Effector CD8-positive, alpha-beta T cell (primary cell): ENCODE data around the gene CALML5.

Experiments
- DNase-seq: peaks from one replicate; lab custom pipeline; 2025; lab: John Stamatoyannopoulos, UW

Gene CALML5

DNA sequence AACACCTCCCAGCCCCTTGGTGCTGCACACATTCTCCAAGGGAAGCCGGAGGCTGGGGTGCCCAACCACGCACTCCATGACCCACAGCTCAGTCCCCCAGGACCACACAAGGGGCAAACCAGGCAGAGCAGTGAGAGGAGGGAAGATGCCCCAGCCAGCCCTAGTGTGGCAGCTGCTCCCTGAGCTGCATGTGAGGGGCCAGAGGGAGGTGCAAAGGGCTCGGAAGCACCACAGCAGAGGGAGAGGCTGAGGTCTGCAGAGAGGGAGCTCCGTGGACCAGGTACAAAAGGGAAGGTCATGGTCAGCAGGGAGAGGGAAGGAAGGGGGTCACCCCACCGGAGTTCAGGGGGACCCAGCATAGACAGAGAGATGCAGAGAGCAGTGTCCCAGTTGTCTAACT is 1.5 kb upstream of the CALML5 start:
- no peak for DNase-seq

DNA sequence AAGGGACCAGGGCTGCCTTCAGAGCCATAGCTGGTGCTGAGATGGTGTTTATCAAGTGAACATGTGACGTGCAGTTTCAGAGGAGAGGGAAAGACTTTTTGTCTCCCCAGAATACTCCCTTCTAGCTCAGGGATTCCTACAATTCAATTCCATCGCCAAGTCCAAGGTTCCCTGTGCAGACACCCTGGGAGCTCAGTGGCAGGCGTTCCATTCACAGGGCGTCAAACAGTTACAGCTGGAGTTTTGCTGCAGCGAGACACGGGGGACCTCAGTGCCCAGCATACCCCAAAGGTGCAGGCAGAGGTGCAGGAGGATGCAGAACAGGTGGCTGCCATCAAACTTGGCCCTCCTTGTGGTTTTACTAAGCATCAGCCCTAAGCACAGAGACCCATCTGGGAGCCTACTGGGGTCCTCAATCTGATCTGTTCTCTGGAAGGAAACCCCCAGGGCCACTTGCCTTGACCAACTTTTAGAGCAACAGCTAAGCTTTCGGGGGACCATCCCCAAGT is 846 bp upstream of the CALML5 start:
- DNase-seq, result no peak

DNA sequence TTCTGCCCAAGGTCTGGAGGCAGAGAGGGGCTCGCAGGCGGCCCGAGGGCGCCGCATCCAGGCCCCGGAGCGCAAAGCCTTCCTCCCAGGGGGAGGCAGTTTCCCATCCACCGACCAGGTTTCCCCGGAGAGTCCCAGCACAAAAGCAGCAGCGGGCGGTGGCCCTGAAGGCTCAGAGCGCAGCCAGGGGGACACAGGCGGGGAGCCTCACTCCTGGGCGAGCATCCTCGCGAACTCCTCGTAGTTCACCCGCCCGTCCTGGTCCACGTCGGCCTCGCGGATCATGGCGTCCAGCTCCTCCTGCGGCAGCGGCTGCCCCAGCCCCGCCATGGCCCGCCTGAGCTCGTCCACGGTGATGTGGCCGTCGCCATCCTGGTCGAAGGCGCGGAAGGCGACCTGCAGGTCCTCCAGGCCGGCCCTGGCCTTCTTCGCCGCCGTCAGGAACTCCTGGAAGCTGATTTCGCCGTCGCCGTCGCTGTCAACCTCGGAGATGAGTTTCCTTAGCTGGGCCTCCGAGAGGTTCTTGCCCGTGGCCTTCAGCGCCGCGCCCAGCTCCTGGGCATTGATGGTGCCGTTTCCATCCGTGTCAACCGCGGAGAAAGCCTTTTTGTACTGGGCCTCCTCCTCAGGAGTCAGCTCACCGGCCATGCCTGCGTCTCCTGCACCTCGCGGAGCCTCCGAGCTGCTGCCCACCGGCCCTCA is 428 bp downstream of the CALML5 start:
- no peak for DNase-seq

DNA sequence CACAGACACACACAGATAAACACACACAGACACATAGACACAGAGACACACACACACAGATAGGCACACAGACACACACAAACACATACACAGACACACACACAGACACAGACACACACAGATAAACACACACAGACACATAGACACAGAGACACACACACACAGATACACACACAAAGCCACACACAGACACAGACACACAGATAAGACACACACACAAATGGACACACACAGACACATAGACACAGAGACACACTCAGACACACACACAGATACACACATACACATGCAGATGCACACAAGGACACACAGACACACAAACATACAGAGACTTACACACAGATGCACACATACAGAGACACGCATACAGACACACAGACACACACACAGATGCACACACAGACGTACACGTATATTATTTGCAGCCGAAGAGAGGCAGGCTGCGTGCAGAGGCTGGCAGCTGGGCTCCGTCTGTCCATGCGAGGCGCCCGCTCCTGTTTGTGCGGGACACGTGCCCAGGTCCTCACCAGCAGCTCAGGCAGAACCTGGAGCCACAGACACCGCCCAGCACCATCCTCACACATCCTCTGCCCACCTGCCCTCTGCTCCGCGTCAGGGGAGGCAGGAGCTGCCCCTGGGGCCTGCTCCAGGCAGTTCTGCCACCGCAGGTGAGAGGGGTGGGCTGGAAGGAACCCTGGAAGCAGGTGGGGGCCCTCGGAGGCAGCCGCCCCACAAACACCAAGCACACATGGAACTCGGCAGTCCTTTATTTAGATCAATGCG is 1.2 kb downstream of the CALML5 start:
- no peak for DNase-seq

DNA sequence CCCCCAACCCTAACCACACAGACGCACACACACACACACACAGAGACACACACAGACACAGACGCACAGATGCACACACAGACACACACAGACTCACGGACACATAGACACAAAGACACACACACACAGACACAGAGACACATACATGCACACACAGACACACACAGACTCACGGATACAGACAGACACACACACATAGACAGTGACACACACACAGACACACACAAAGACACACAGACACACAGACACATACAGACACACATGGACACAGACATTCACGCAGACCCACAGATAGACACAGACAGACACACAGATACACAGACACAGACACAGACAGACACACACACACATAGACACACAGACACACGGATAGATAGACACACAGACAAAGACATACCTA is 2.1 kb downstream of the CALML5 start:
- DNase-seq, result no peak

DNA sequence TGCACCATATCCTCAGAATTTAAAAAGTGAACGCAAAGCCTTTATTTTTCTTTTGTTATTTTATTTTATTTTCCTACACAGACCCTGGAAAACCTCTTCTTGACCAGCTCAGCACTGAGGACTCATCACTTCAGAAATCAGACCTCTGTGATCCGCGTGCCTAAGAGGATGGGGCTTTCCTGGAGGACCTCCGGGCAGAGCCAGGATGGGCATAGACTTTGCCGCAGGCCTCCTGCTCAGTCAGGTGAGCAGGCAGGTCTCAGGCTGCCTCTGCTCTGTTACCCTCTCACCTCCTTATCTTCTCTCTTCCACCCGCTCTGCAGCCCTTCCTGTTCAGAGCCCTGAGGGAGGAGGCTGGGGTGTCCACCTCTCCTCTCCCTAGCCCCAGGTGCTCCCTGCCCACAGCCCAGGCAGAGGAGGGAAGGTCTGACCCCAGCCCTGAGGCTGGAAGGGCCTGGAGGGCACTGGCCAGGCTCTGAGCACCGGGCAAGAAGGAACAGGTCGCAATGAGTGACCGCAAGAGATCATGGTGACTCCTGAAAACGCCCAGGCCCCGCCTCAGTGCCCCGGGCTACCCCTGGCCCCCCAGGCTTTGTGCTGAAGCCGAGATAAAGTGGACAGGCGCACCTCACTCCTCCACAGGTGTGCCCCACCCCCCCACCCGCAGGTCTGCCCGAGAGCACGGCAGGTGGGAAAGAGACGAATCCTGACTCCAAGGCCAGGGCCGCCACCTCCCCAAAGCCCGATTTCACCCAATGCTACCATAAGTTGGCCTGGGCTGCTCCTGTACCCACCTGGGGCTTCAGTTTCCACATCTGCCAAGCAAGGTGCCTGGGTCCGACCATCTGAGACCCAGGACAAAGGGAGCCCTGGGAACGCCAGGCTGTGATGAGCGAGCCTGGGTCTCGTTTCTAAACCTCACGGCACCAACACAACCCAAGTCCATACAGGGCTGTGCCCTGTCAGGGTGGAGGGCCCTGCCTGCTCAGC is 2.8 kb downstream of the CALML5 start:
- no peak for DNase-seq

DNA sequence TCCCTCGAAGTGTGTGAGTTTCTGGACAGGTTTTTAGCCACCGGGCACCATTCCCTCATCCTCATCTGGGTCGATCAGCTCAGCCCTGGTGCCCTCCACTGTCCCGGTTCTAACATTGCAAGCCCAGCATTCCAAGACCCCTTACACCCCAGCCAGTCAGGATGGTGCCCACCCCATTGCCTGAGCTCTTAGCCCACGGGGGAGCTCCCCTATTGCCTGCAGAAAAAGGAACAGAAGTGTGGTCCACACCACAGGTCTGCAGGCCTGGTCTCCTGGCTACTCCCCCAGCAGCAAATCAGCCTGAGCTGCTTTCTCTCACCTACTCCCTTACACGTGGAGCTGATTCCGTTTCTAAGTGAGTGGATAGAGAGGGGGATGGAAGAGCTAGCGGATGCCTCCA is 4.8 kb downstream of the CALML5 start:
- DNase-seq, result no peak

DNA sequence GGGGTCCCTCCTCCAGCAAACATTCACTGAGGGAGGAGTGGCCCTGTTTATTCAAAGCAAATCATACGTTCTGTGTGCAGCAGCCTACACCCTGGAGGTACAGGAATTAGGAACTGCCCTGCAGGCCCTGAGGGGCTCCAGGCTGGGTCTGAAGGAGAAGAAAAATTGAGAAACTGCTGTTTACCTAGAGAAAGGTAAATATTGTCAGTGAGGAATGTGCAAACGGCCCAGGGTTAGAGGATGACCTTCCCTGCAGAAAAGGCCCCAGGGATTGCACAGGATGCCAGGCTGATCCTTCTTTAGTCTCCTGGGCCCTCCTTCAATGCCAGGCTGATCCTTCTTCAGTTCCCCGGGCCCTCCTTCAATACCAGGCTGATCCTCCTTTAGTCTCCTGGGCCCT is 5.7 kb downstream of the CALML5 start:
- no peak for DNase-seq

DNA sequence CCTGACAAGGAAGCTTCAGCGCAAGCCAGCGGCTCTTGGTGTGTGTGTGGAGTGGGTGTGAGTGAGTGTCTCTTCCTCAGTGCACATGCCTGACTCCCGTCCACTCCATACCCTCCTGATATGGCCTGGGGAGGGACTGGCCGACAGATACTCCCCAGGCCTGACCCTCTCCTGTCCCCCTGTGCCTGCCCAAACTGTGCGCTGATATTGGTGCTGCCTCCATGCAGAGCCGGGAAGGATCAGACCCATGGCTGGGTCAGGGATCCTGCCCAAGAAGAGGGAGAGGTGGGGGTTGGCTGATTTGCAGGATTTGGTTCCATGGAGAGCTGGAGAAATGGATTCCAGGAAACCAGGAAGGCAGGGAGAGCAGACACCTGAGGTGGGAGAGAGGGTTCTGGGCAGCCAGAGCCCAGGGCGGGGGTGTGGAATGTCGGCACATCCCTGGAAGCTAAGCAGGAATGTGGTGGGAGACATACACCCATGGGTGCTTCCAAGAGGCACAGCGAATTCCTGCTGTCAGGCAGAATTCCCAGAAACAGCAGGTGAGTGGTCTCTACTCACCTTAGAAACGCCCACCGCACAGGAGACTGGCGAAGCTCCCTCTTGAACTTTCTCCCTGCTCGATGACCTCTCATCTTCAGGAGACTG is 6.3 kb downstream of the CALML5 start:
- no peak for DNase-seq

DNA sequence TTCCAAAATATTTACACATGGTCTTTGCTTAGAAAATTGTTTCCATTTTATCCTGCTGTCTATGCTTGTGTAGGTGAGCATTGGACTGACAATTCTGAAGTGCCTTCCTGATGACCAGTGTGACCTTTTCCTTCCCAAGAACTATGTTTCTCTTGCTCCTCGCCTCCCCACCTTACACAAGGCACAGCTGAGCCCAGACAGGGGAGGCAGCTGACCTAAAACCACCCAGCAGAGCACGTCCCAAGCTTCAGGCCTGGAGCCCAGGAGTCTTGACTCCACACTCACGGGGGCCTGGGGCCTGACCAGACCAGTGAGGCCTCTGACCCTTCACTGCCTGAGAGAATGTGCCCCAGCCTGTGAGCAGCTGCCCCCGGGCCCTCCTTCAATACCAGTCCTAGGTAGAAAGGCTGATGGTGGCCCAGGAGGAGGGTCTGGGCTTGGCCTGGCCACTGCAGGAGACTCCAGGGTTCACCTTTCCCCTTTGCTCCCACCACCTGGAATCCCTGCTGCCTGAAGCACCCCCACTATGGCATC is 7.0 kb downstream of the CALML5 start:
- no peak for DNase-seq

DNA sequence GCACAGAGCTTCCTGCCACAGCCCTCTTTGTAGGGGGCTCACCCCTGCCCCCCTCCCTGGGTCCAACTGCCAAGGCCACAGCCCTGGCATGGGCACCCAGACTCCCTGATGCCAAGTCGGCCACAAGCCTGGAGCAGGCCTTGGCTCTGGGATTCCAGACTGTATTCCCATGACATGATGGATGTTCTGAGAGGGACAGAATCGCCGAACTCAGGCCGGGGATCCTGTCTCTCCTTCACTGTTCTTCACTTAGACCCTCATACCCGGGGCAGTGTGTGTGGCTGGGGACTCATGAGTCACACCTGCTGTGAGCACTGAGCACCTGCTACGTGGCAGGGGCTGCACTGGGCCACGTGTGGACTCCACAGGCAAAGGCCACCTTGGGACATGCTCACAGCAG is 7.9 kb downstream of the CALML5 start:
- no peak for DNase-seq

DNA sequence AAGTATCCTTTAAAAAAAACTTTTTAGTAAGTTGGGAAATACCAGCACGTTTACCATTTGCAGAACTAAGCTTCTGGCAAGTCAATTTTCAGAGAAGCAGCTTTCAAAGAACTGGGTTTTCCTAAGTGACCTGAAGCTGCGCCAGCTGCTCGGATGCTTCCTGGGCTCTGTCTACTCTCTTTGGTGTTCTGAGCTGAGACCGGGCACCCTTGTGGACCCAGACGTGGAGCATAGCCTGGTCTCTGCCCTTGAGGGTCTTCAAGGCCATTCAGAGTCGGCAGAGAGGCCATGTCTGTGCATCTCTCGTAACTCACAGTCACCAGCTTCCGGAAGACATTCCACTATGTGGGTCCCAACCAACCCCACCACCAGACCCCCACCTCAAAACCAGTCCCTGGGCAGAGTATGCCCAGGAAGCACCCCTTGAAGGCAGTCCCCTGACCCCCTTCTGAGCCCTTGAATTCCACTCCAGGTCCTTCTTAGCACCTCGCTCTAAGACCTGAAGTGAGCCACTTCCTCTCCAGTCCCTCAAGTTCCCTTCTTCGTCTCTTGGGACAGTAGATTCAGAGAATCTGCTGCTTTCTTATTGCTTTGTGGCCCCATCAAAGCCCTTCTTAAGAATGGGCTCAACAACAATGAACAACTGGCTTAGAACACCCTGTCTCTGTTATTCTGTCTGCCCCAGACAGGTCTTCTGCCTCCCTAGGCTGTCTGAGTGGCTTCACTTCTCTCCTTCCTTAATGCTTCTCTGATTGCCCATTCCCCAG is 8.5 kb downstream of the CALML5 start:
- no peak for DNase-seq

DNA sequence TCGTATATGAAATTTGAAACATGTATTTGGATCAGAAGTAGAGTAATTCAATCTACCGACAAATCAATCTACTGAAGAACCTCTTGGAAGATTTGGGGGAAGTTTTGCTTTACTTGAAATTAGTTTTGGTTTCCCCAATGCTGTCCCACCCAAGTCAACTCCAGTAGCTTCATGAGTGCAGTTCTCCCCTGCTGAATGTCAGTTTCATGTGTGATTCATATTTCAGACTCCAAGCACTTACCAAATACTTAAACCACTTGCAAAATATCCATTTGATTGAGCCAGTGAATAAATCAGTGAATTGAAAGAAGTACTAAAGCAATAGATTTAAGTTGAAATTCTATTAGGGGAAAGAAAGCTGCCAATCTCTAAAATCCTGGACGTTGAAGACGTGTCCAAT is 9.3 kb downstream of the CALML5 start:
- no peak for DNase-seq

DNA sequence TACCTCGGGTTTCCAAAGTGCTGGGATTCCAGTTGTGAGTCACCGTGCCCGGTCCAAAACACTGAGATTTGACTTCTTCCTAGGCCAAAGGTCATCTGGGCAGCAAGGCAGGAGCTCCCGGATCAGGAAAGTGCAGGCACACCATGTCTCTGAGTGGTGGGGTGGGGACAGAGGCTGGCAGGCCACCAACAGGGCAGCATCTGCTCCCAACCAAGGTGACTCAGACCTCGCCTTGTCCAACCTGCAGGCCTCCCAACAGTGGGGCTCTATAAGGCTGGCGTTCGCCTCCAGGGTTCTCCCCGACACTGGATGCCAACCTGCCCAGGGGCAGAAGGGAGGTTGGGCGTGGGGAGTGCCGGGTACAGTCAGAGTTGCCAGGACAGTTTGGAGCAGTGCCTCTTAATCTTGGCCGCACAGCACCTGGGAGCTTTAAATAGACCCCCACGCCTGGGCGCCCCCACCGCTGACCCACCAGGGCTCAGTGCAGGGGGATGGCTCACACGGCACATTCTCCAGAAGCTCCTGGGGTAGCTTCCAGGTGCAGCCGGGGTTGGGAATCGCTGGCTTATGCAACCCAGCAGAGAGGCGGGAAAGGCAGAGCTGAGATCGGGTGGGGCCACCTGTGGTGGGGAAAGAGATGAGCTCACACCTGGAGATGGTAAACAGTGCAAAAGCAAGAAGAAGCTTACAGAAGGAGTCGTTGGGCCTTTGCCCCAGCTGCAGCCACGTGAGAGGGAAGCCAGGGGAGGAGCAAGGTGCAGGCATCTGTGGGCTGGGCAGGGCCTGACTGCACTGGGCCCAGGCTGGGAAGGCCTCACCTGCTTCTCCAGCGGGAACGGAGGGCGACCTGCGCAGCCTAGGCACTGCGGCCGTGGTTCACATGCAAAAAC is 10.9 kb downstream of the CALML5 start:
- DNase-seq, result no peak

DNA sequence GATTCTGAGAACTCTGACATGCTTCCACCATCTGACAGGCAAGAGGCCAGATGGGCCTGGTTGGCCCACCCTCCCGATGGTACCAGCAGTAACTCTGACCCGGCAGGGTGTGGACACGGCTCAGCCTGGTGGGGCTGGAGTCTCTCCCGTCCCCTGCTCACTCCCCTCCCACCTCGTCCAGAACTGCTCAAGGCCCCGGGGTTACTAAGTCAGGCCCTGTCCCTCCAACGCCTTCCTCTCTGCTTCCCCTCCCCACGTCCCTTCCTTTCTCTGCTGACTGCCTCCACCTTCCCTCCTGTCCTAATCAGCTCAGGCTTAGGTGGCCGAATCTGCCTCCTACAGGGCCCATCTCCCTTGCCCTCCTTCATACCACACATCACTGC is 12.5 kb downstream of the CALML5 start:
- no peak for DNase-seq

DNA sequence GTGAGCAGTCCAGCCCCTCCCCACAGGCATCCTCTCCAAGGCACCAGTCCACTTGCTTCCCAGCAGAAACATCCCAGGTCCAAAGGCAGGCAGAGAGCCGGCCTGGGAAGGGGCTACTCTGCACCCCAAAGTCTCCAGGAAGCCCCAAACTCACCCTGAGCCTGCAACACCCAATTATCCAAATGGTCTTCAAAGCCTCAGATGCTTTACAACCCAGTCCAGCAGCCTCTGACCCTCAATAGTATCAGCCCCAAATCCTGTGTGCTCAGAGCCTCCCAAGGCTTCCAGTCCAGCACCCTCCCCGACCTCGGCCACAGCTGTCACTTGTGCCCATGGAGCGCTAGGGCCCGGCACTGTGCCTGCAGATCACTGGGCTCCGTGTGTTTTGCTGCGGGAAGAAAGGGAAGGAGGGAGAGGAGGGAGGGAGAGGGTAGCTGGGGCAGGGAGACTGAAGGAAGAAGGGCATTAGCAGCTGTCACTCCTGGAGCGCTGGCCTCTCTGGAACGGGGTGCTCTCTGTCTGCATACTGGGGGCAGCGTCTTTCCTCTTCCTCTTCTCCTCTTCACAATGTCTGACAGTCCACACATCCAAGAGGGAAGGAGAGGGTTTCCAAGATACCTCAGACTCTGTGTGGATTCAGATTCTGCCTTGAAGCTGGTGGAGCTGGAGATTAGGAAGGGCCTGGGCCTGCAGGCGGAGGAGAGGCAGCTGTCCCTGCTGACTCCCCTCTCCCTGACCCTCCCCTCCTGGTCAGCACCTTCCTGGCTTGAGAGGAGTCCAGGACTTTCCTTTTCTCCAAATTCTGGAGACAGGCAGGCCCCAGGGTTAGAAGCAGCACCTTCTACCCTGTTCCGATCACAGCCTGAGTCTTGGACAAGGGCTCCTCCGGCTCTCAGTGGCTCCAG is 13.2 kb downstream of the CALML5 start:
- no peak for DNase-seq

DNA sequence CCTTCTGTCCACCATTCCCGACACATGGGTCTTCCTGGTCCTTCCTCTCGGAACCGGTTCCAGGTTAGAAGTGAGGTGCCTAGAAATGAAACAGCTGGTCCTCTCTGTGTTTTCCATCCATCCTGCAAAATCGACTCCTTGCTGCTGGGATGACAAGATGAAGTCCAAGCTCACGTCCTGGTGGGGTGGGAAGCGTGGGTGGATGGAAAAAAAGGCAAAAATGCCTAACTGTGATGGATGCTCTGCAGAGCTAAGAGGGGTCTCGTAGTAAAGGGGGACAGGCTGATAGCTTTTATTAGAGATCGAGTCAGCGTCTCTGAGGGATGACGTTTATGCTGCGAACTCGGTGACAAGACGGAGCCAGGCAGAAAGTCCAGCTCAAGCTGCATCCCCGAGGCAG is 14.1 kb downstream of the CALML5 start:
- DNase-seq, result no peak

DNA sequence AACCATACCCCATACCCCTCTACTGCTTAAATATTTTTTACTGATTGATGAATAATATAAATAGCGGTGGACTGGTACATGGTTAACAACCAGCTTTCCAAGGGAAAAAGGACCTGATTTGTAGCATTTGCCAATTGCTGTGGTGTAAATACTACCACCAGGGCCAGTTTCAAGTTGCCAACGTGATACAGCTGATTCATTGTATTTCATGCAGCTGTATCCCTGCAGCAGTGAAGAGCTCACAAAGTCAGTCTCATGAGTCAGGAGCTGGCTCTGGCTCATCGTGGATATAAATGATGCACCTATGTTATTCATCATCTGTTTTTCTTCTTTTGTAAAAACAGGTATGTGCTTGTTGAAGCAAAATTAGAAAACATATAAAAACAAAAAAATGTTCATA is 15.2 kb downstream of the CALML5 start:
- no peak for DNase-seq

DNA sequence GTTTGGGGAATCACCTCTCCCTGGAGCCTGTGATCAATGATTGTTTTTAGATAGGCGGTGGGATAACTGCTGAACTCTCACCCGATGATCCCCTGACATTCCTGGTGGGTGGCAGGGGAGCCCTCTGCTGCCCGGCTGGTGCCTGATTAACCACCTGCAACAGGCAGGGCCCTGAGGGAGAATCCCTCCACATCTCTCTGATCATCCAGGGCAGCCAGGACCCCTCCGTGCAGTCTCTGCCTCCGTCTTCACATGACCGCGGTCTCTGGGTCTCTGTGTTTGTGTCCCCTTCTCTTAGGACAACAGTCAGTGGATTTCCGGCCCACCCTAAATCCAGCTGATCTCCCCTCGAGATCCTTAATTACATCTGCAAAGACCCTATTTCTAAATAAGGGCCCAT is 17.4 kb downstream of the CALML5 start:
- no peak for DNase-seq
